ENCODE results near the gene SLC26A3. TPM values are rescaled to one million over a fixed set of nuclear protein-coding genes. Genes with fewer than 3 reads are reported as not detected.

The SLC26A3 gene
- total RNA-seq, 1 donor: not detected

GRCh38 chr7:107783648-107784047 is 19.4 kb downstream of the SLC26A3 start:
- no peak for TF ChIP-seq CTCF (IDR thresholded peaks at IDR 0.05; ENCODE audit: insufficient read depth, low read depth, low read length)
- no peak overlapping the region for H3K4me3 ChIP-seq (ENCODE audit: low read depth, low read length)
- DNase-seq (ENCODE audit: low read depth): no peak

GRCh38 chr7:107782374-107782773 is 20.6 kb downstream of the SLC26A3 start:
- no peak for DNase-seq (ENCODE audit: low read depth)
- no peak for TF ChIP-seq CTCF (IDR thresholded peaks at IDR 0.05; ENCODE audit: insufficient read depth, low read depth, low read length)
- no peak overlapping the region for H3K4me3 ChIP-seq (ENCODE audit: low read depth, low read length)

- H3K4me3 ChIP-seq (ENCODE audit: low read depth, low read length): no peak overlapping the region
- peak; percentile 24 for DNase-seq (ENCODE audit: low read depth)
- no peak for TF ChIP-seq CTCF (IDR thresholded peaks at IDR 0.05; ENCODE audit: insufficient read depth, low read depth, low read length)
Measured at GRCh38 chr7:107779647-107780099, 23.4 kb downstream of the SLC26A3 start.

- H3K4me3 ChIP-seq (ENCODE audit: low read depth, low read length): no peak overlapping the region
- TF ChIP-seq CTCF (IDR thresholded peaks at IDR 0.05; ENCODE audit: insufficient read depth, low read depth, low read length): no peak
- DNase-seq (ENCODE audit: low read depth): no peak
Measured at GRCh38 chr7:107778283-107778682, 24.7 kb downstream of the SLC26A3 start.

- no peak for TF ChIP-seq CTCF (IDR thresholded peaks at IDR 0.05; ENCODE audit: insufficient read depth, low read depth, low read length)
- DNase-seq (ENCODE audit: low read depth): no peak
- H3K4me3 ChIP-seq (ENCODE audit: low read depth, low read length): no peak overlapping the region
Measured at GRCh38 chr7:107777702-107778101, 25.3 kb downstream of the SLC26A3 start.

GRCh38 chr7:107773027-107773426 is 30.0 kb downstream of the SLC26A3 start:
- no peak for DNase-seq (ENCODE audit: low read depth)
- TF ChIP-seq CTCF (IDR thresholded peaks at IDR 0.05; ENCODE audit: insufficient read depth, low read depth, low read length): no peak

GRCh38 chr7:107768263-107768662 is 34.8 kb downstream of the SLC26A3 start:
- H3K4me3 ChIP-seq (ENCODE audit: low read depth, low read length): no peak overlapping the region
- DNase-seq (ENCODE audit: low read depth): no peak
- TF ChIP-seq CTCF (IDR thresholded peaks at IDR 0.05; ENCODE audit: insufficient read depth, low read depth, low read length): no peak

More at GRCh38 chr7:107773027-107773426, 30.0 kb downstream of the SLC26A3 start:
- H3K4me3 ChIP-seq (ENCODE audit: low read depth, low read length): no peak overlapping the region

Measured in fibroblast of villous mesenchyme (primary cell).